Measurements from ENCODE around the gene VPS35L.
"Not testable (repeated sequence)": the region's sequence is repeated elsewhere in the genome, so short reads cannot be mapped to it uniquely, and the experiment has no call there.

VPS35L gene

DNA sequence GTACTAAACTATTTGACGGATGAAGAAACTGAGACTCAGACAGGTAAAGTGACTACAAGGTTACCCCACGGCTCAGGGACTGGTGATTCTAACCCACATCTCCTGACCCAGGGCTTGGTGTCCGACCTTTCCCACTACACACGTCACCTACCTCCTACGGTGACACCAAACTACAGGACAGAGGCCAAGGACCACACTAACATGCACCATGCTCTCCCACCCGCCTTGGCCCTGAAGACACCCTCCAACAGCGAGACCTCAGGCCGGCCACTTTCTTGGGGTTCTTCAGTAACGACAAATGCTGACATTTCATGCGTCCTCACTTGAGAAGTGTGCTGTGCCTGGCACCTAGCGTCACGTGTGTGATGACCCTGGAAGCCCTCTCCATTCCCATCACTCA lies 156.1 kb downstream of the VPS35L start:
- no peak for DNase-seq (ENCODE audit: low read depth, low spot score)

DNA sequence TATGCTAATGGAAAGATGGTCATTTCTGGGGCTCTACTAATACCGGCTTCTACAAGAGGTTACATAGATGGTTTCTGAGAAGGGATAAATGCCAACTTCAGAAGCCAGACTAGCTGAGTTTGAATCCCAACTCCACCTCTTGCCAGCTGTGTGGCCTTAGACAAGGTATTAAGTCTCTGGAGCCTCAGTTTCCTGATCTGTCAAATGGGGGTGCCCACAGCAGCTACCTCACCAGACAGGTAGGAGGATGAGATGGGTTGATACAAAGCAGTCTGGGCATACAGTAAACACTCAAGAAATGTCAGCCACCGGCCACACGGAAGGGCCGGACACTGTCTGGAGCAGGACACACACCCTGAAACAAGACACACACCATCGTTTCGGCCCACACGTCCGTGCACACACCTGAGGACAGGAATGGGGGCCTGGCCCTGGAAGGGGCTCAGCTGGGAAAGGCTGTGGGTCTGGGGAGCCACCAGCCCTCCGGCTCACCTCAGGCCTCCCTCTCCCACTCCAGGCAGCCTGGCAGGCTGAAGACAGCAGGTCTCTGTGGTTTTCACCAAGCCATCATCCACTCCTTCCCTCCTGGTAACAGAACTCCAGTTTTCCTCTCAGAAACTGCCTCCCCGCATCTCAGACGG lies 157.0 kb downstream of the VPS35L start:
- no peak for DNase-seq (ENCODE audit: low read depth, low spot score)

DNA sequence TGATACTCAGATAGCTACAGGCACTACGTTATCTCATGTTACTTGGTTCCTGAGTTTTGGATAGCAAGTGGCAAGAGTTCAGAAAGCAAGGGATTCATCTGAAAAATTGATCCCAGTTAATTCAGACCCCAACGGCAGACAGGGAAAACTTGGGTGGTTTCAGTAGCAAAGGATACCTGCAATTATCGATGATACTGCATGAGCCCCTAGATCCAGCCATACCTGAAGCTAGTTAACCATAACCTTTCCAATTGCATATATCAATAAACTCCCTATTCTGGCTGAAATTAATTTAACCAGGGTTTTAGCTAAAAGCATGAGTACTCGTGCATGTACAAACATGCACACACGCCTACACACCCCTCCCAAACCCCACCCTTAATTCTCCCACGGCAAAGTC lies 158.2 kb downstream of the VPS35L start:
- DNase-seq (ENCODE audit: low read depth, low spot score) = no peak

DNA sequence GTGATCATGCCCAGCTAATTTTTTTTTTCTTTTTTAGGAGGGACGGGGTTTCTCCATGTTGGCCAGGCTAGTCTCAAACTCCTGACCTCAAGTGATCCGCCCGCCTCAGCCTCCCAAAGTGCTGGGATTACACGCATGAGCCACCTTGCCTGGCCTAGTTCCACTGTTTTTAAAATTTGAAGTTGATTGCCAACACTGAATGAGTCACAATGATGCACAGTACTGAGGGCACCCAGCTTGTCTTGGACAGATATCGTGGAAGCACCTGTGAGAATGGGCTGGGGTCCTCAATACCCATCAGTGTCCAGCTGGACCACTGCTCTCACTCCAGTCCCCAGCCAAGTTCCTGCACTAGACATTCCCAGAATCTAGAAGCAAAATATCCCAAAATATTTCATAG lies 160.1 kb downstream of the VPS35L start:
- DNase-seq (ENCODE audit: low read depth, low spot score) = no peak

DNA sequence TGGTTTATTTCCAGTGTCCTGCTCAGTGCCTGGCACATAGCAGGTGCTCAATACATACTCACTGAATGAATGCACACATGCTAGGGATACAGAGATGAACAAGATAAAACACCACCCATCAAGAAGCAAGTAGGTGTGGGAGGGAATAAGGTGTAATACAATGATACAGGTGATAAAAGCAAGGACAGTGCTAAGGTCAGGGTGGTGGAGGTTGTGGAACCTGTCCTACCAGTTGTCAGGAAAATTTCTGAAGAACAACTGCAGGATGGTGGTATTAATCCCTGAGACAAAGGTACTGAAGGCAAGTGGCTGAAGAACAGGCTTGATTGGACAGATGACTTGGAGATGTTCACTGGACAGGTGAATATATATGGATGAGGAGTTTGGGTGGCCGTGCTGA lies 160.7 kb downstream of the VPS35L start:
- no peak for DNase-seq (ENCODE audit: low read depth, low spot score)

DNA sequence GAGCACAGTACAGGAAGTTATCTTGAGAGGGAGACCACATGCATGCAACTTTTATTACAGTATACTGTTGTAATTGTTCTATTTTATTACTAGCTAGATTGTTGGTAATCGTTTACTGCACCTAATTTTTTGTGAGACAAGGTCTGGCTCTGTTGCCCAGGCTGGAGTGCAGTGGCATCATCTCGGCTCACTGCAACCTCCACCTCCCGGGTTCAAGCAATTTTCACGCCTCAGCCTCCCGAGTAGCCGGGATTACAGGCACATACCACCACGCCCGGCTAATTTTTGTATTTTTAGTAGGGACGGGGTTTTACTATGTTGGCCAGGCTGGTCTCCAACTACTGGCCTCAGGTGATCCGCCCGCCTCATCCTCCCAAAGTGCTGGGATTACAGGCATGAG lies 161.2 kb downstream of the VPS35L start:
- not testable (repeated sequence) for DNase-seq (ENCODE audit: low read depth, low spot score)

DNA sequence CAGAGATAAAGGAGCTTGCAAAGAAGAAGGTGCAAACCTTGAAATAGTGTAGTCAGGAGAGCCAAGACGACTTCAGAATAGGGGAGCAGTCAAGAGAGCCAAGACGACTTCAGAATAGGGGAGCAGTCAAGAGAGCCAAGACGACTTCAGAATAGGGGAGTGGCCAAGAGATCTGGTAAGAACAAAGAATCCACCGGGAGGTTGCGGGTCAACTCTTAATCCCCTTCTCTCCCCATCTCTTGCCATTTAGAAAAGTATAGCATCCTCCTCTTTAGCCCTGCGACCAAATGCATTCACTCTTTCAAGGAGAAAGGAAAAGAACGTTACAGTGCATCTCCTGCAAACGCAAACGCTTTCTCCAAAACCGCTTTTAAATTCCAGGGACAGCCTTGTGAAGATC lies 161.8 kb downstream of the VPS35L start:
- DNase-seq (ENCODE audit: low read depth, low spot score) = no peak

DNA sequence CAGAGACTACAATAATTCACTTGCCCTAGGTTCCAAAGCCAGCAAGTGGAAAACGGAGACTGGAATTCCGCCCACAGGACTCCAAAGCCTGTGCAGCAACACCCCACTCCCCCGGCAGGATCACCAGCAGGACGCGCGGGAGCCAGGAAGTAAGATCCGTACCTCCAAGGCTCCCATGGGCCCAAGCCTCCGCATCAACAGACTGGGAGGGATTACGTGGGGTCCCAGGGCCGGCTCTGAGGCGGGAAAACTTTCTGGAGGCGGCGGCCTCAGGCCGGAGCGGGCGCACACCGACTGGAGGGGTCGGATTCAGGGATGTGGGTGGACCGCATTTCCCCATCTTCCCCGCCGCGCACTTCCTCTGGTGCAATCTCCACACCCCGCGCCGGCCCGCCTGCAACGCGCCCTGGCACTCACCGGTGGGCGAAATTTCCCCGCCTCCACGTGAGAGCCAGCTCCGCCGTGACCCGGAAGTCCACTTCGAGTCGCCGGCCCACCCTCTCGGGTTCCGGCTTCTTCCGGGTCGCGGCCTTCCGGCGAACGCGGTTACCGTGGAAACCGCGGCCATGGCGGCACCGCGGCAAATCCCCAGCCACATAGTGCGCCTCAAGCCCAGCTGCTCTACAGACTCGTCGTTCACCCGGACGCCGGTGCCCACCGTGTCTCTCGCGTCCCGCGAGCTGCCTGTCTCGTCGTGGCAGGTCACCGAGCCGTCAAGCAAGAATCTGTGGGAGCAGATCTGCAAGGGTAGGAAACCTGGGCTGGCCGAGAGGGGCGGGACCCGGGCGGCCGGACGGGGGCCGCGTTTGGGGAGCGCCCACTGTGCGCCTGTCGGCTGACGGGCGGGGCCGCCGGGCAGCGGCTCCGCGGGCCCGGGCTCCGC lies 162.5 kb downstream of the VPS35L start, which contains the start of the genes IQCK and KNOP1:
Gene IQCK, plus strand, starts transcription at position 531 of the 883 bp plus-strand sequence. Its CDS starts 36 bp downstream, at position 567.
Gene KNOP1, minus strand, starts transcription at position 487 of the 883 bp plus-strand sequence. CDS start 3,192 bp downstream, outside the sequence.
- DNase-seq (ENCODE audit: low read depth, low spot score) = peak; percentile 80

DNA sequence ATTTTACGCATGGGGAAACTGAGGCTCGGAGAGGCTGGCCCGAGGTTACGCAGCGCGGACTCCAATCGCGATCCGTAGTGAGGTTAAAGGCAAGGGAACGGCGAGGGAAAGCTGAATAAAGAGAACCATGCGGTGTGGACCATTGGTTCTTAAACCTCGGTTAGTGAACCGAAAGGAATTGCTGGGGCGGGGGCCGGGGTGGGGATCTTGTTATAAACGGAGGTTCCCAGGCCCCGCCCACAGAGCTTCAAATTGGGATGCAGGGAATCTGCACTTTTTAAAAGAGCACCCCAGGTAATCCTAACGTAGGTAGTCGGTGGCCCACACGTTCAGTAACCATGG lies 163.1 kb downstream of the VPS35L start:
- DNase-seq (ENCODE audit: low read depth, low spot score) = no peak

DNA sequence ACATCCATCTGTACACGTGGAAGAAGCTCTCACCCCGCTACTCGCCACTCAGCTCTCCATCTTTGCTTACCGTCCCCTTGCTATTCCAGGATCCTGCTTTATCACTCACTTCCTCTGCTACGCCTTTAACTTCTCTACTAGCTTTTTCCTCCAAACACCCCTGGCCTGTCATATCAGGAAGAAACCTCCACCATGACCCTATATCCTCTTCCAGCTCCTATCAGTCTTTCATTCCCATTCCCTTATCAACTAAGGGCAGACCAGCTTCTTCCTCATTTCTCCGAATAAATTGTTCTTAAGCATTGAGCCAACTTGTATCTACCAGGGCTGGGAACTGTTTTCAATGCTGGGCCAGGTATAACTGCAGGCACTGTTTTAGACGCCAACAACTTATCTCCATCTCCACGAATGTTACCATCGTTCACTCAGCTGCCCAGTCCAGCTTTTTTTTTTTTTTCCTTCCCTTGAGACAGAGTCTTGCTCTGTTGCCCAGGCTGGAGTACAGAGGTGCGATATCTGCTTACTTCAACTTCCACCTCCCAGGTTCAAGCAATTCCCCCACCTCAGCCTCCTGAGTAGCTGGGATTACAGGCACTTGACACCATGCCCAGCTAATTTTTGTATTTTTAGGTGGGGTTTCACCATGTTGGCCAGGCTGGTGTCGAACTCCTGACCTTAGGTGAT lies 166.9 kb downstream of the VPS35L start:
- DNase-seq (ENCODE audit: low read depth, low spot score) = no peak

DNA sequence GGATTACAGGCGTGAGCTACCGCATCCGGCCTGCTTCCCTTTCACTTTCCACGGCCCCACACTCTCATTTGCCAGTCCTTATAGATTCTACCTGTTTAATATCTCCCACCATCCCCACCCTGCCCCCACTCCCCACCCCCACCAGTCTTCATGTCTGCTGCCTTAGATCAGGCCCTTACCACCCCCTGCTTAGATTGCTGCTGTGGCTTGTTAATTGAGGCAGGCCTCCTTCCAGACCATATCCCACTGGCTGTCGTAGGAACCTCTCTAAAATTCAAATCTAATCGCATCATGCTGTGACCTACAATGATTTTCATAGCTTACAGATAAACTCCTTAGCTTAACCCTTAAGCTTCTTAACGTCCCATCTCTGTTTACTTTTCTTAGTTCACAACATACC lies 167.5 kb downstream of the VPS35L start:
- no peak for DNase-seq (ENCODE audit: low read depth, low spot score)

DNA sequence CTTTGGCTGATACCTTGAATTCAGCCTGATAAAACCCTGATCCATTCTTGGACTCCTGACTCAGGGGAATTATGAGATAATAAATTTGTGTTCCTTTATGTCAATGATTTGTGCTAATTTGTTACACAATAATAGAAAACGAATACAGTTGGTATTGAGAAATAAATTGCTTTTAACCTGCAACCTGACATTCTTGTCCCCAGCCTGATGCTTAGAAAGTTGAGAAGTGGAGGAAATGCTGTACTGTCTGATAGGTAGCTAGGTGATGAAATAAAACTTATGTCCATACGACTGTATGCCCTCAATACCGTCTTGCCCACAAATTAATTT lies 173.1 kb downstream of the VPS35L start:
- no peak for DNase-seq (ENCODE audit: low read depth, low spot score)

DNA sequence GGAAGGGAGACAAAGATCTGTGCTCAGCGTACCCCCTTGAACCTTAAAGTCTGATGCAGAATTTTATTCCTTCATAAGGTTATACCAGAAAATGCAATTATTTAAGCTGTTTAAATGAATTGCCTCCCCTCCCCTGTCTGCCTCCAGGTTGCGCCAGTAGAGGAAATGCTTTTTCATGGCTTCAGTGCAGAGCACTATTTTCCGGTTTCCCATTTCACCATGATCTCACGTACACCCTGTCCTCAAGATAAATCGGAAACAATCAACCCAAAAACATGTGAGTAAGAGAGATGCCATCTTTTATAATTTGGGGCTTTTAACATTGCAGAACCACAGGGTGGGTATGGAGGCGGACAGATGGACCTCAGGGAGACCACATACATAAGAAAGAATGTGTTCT lies 178.0 kb downstream of the VPS35L start:
- no peak for DNase-seq (ENCODE audit: low read depth, low spot score)

DNA sequence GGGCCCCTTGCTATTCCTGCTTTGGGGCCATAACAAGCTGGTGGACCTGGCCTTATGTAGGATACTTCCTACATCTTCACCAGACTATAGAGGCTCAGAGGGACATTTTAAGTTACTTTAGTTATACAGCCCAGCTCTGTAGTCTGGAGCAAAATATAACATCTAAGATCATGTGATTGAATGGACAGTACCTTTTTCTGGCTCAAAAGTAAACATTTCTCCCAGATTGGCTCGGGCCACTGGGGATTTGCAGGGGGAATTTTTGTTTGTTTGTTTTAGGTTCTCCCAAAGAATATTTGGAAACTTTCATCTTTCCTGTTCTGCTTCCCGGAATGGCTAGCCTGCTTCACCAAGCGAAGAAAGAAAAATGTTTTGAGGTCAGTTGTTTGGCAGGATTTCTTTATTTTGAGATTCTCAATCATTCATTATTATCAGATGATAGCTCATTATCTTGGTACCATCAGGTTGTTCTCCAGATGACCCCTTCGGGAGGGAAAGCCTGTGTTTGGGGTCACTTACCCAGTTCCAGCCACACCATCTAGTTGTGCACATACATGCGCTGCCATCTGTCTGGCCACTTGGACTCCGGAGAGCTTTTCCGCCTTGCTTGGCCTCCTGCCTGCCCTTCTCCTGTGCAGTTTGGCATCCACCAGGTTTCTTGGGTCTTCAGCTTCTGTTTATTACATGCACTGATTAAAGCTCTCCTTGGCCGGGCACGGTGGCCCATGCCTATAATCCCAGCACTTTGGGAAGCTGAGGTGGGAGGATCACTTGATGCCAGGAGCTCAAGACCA lies 179.8 kb downstream of the VPS35L start:
- no peak for DNase-seq (ENCODE audit: low read depth, low spot score)

DNA sequence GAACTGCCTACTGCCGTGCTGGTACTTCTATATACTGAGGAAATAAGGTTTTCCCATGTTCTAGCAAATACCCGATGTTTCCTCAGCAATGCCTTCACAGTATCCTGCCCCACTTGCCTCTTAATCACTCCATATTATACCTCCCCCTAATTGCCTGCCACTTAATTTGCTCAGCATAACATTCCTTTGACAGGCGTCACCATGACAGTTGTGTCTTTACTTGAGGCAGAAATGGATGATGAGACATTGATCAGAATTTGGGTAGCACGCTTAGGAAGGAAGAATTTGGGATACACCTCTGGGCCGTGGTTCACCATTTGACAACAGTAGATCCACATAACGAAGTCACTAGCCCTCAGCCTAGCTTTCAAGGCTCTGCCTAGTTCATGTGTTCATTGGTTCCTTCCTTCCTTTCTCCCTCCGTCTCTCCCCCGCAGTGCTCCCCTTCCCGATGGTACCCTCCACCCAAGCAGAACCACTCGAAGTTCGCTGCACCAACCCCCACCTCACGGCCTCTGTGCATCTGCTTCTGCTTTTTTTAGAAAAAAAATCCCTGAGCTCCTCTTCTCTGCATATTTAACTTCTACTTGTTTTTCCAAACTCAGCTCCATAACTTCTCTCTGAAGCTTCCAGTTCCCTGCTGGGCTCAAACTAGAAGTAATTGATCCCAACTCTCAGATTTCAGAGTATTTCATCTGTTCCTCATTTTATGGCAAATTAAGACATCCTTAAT lies 182.0 kb downstream of the VPS35L start:
- no peak for DNase-seq (ENCODE audit: low read depth, low spot score)

DNA sequence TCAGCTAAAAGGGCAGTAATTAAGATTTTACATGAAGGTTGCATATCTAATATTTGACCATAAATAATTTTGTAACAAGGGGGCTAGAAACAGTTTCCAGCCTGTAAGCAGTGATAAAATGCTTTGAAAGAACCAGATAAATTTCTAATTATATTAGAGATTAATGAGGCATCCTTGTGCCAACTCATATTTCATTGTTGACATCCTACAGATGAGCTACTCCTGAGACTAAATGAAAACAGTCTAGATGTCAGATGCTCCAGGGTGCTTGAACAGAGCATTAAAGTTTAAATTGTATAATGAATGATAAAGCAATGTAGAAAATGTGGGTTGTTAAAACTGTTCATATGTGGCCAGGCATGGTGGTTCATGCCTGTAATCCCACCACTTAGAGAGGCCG lies 185.9 kb downstream of the VPS35L start:
- DNase-seq (ENCODE audit: low read depth, low spot score) = no peak

DNA sequence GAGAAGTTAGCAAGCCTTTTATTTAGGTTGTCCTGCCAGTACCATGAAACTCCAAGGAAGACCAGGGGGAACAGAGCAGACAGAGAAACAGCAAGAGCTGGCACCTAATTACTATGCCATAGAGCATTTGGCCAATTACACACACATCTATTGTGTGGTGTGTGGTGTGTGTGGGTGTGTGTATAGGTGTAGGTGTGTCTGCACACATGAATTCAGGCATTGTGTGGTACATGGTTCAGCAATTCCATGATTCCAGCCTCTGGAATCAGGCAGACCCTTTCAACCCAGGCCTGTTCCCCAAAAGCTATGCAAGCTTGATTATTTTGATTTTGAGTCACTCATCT lies 188.3 kb downstream of the VPS35L start:
- no peak for DNase-seq (ENCODE audit: low read depth, low spot score)

DNA sequence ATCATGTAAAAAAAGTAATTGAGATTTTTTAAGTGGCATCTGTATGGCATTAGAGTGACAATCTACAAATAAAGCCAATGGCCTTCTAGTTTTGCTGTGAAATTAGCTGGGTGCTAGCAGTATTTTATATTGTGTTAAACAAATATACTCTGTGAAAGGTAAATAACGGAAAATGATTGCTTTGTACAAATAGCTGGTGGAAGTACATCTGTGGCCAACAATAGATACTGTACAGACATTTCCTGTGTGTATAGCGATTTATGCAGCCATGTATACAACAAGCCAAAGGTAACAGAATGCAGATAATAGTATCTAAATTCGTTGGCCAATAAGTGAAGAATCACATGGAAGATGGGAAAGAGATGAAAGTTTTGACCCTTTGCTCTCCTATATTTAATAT lies 189.2 kb downstream of the VPS35L start:
- no peak for DNase-seq (ENCODE audit: low read depth, low spot score)

DNA sequence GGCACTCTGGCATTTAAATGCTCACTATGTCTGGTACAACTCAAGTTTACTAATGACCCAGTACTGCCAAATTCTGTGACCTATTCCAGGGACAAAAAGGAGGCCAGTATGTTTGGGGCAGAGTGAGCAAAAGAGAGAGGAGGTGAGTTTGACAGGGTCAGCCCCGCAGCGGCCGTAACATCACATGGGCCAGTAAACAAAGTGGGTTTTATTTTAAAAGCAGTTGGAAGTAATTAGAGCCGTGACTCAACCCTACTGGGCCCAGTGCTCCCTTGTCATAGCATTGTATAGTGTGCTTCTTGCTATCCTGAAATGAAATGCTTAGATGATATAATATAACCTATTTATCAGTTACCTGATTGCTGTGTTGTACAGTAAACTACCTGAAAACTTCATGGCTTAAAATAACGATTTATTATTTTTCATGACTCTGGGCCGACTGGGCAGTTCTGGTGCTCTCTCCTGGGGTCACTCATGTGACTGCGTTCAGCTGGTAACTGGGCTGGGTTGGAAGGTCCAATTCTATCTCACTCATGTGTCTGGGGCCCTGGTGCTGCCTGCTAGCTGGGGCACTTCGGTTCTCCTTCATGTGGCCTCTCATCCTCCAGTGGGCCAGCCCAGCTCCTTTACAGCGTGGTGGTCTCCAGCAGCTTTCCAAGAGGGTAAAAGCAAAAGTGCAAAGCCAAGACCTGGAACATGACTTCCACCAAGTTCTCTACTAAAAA lies 189.9 kb downstream of the VPS35L start:
- no peak for DNase-seq (ENCODE audit: low read depth, low spot score)

DNA sequence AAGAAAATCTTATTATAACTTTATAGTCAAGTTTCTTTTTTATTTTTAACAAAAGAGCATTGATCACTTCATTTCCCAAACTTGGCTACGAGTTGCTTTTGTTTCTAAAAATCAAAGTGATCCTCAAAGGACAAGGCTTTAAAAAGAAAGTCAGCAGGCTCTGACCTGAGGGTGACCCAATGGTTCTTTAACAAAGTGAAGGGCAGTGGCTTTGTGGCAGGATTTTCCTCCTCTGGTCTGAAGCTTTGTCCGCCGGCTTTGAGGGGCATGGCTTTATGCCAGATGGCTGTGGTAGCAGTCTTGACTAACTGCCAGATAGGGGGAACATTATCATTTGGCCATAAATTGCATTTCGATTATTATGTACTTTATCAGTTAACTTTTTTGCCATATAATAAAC lies 191.1 kb downstream of the VPS35L start:
- DNase-seq (ENCODE audit: low read depth, low spot score) = no peak
